Subcutaneous abdominal adipose tissue (tissue), 5 donors: ENCODE results near the gene USO1.

ENCODE experiments used
- H3K27ac ChIP-seq: one replicate; pipeline ENCODE4 v1.7.0; 2013; ENCODE audit warnings: low read depth, mild to moderate bottlenecking, inconsistent platforms, low read length, moderate library complexity
- H3K27me3 ChIP-seq, 5 donors: one replicate each; pipeline ENCODE4 v1.7.0; 2013; ENCODE audit warnings: low read length in 5 of 5, inconsistent platforms in 1 of 5; ENCODE audit not compliant: control insufficient read depth in 5 of 5, insufficient read depth in 4 of 5
- H3K36me3 ChIP-seq, 5 donors: one replicate each; pipeline ENCODE4 v1.7.0; 2013; ENCODE audit warnings: low read length in 5 of 5; ENCODE audit not compliant: control insufficient read depth in 5 of 5, insufficient read depth in 5 of 5
- H3K4me1 ChIP-seq, 5 donors: one replicate each; pipeline ENCODE4 v1.7.0; 2013; ENCODE audit warnings: low read length in 5 of 5, mild to moderate bottlenecking in 3 of 5, moderate library complexity in 1 of 5; ENCODE audit not compliant: control insufficient read depth in 5 of 5, insufficient read depth in 5 of 5
- H3K4me3 ChIP-seq, 5 donors: one replicate each; pipeline ENCODE4 v1.7.0; 2013; ENCODE audit warnings: low read length in 5 of 5, low read depth in 1 of 5
- H3K9ac ChIP-seq, 5 donors: one replicate each; pipeline ENCODE4 v1.7.0; 2013; ENCODE audit warnings: low read length in 5 of 5, mild to moderate bottlenecking in 4 of 5, moderate library complexity in 3 of 5
- H3K9me3 ChIP-seq, 5 donors: one replicate each; pipeline ENCODE4 v1.7.0; 2013; ENCODE audit warnings: low read length in 5 of 5; ENCODE audit not compliant: control insufficient read depth in 5 of 5
- donor health status: healthy.
- donor health status: healthy.
- donor health status: healthy.
- donor health status: healthy.
- donor health status: healthy.

USO1 gene

GRCh38 chr4:75745161-75745560 lies 20.8 kb downstream of the USO1 start:
- Histone ChIP-seq H3K27ac (no peak overlapping the region), H3K27me3 (no peaks in the 10 kb centered on the region), H3K4me3 (no peak overlapping the region), H3K9me3 (no peaks in the 10 kb centered on the region), H3K9ac (no peak overlapping the region), H3K4me1 (peaks cover 0 to 8% (median 0%) of the 10 kb centered on the region in 5 donors), H3K36me3 (peaks cover 0 to 9% (median 2%) of the 10 kb centered on the region in 5 donors)

DNA sequence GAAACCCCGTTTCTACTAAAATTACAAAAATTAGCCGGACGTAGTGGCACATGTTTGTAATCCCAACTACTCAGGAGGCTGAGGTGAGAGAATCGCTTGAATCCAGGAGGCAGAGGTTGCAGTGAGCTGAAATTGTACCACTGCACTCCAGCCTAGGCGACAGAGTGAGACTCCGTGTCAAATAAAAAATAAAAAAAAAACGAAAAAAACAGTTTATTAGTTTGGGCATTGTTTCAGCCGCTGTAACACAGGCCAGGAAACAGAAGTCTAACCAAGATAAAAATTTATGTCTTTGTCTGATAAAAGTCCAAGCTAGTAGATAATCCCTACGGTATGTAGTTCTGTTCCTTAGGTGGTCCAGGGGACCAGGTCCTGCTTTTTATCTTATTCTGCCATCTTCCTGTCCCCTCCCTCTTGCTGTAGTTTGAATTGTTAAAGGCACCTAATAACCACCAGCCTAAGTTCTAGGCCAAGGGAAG lies 21.4 kb downstream of the USO1 start:
- Histone ChIP-seq H3K36me3 (peaks cover 0 to 9% (median 2%) of the 10 kb centered on the region in 5 donors), H3K4me3 (no peak overlapping the region), H3K9me3 (no peaks in the 10 kb centered on the region), H3K27me3 (no peaks in the 10 kb centered on the region), H3K27ac (no peak overlapping the region), H3K4me1 (peaks cover 0 to 8% (median 0%) of the 10 kb centered on the region in 5 donors), H3K9ac (no peak overlapping the region)

GRCh38 chr4:75752637-75753036 lies 28.3 kb downstream of the USO1 start:
- Histone ChIP-seq H3K27me3 (no peaks in the 10 kb centered on the region), H3K9me3 (no peaks in the 10 kb centered on the region), H3K4me1 (no peaks in the 10 kb centered on the region), H3K36me3 (peaks cover 13 to 28% (median 24%) of the 10 kb centered on the region in 5 donors), H3K9ac (no peak overlapping the region), H3K27ac (no peak overlapping the region), H3K4me3 (no peak overlapping the region)

DNA sequence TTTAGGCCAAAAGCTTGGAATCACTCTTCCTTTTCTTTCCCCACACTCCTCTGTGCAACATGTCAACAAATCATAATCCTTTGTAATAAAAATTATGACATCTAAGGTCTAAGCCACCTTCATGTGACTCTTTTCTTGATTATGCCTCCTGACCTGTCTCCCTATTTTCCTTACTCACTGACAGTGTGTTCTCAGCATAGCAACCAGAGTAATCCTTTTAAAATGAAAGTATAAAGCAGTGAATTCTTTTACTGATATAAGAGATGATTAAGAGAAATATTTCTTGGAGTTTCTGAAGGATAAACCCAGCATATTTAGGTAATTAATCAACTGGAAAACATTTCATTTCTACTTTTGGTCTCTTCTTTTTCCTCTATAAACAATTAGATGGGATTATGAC lies 44.7 kb downstream of the USO1 start:
- peak overlapping the region in 1 of 5 donors; percentile 2 for H3K9ac ChIP-seq
- peaks cover 14 to 35% (median 31%) of the 10 kb centered on the region in 5 donors for H3K36me3 ChIP-seq
- H3K27ac ChIP-seq, result no peak overlapping the region
- H3K27me3 ChIP-seq, result no peaks in the 10 kb centered on the region
- H3K4me1 ChIP-seq, result peaks cover 0 to 3% (median 0%) of the 10 kb centered on the region in 5 donors
- H3K4me3 ChIP-seq, result no peak overlapping the region
- H3K9me3 ChIP-seq, result no peaks in the 10 kb centered on the region

DNA sequence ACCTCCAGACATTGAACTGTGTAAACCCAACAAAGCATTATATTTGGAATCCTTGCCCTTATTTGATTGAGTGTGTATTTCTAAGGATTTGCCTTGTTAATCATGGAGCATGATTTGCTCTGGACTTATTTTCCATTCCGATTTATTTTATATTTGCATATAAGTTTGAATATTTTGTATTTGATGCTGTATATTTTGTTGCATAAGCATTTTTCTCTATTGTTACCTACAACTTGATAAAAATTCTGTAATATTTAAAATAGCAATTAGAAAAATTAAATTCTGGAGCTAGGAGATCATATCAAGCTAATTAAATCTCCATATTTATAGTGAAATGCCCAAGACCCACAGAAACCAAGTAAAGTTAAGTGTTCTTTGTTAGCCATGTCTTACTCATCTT lies 47.2 kb downstream of the USO1 start:
- H3K9me3 ChIP-seq, result no peaks in the 10 kb centered on the region
- peaks cover 33 to 55% (median 46%) of the 10 kb centered on the region in 5 donors for H3K36me3 ChIP-seq
- no peak overlapping the region for H3K4me3 ChIP-seq
- H3K27ac ChIP-seq, result no peak overlapping the region
- H3K27me3 ChIP-seq, result no peaks in the 10 kb centered on the region
- H3K4me1 ChIP-seq, result no peaks in the 10 kb centered on the region
- H3K9ac ChIP-seq, result no peak overlapping the region

GRCh38 chr4:75777589-75777988 lies 53.2 kb downstream of the USO1 start:
- no peaks in the 10 kb centered on the region for H3K27me3 ChIP-seq
- no peak overlapping the region for H3K9ac ChIP-seq
- H3K27ac ChIP-seq, result no peak overlapping the region
- H3K9me3 ChIP-seq, result no peaks in the 10 kb centered on the region
- H3K36me3 ChIP-seq, result peaks cover 45 to 83% (median 71%) of the 10 kb centered on the region in 5 donors
- H3K4me3 ChIP-seq, result no peak overlapping the region
- H3K4me1 ChIP-seq, result no peaks in the 10 kb centered on the region

- Histone ChIP-seq H3K4me1 (no peaks in the 10 kb centered on the region), H3K9ac (no peak overlapping the region), H3K4me3 (no peak overlapping the region), H3K27me3 (no peaks in the 10 kb centered on the region), H3K36me3 (peaks cover 54 to 92% (median 84%) of the 10 kb centered on the region in 5 donors), H3K27ac (no peak overlapping the region), H3K9me3 (no peaks in the 10 kb centered on the region)
Observed at GRCh38 chr4:75779105-75779757, 54.9 kb downstream of the USO1 start.

DNA sequence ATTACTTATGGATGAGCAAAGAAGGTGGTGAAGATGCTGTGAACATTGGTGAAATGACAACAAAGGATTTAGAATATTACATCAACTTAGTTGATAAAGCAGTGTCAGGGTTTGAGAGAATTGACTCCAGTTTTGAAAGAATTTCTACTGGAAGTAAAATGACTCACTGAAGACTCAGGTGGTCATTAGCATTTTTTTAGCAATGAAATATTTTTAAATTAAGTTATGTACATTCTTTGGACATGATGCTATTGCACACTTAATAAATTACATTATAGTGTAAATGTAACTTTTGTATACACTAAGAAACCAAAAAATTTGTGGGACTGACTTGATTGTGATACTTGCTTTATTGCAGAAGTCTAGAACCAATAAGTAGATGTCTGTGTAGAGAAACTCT lies 56.9 kb downstream of the USO1 start:
- H3K4me1 ChIP-seq, result no peaks in the 10 kb centered on the region
- H3K27me3 ChIP-seq, result no peaks in the 10 kb centered on the region
- H3K9me3 ChIP-seq, result no peaks in the 10 kb centered on the region
- H3K4me3 ChIP-seq, result no peak overlapping the region
- peaks cover 41 to 77% (median 70%) of the 10 kb centered on the region in 5 donors for H3K36me3 ChIP-seq
- no peak overlapping the region for H3K27ac ChIP-seq
- H3K9ac ChIP-seq, result no peak overlapping the region

- Histone ChIP-seq H3K36me3 (peaks cover 32 to 60% (median 56%) of the 10 kb centered on the region in 5 donors), H3K4me1 (no peaks in the 10 kb centered on the region), H3K9ac (peak overlapping the region in 1 of 5 donors; percentile 12), H3K9me3 (no peaks in the 10 kb centered on the region), H3K27ac (no peak overlapping the region), H3K4me3 (no peak overlapping the region), H3K27me3 (no peaks in the 10 kb centered on the region)
Observed at GRCh38 chr4:75786526-75786925, 62.1 kb downstream of the USO1 start.

GRCh38 chr4:75786938-75787337 lies 62.6 kb downstream of the USO1 start:
- no peak overlapping the region for H3K9ac ChIP-seq
- no peaks in the 10 kb centered on the region for H3K27me3 ChIP-seq
- H3K36me3 ChIP-seq, result peaks cover 32 to 58% (median 53%) of the 10 kb centered on the region in 5 donors
- no peaks in the 10 kb centered on the region for H3K9me3 ChIP-seq
- H3K4me1 ChIP-seq, result no peaks in the 10 kb centered on the region
- H3K4me3 ChIP-seq, result no peak overlapping the region
- H3K27ac ChIP-seq, result no peak overlapping the region
